Non-pigmented ciliary epithelial cell (primary cell): Measurements from ENCODE around the gene CHDH.

Source experiments
- DNase-seq: peaks from one replicate; pipeline ENCODE4 v3.0.0-alpha.2; 2010; ENCODE audit warnings: low read depth

The CHDH gene

DNA sequence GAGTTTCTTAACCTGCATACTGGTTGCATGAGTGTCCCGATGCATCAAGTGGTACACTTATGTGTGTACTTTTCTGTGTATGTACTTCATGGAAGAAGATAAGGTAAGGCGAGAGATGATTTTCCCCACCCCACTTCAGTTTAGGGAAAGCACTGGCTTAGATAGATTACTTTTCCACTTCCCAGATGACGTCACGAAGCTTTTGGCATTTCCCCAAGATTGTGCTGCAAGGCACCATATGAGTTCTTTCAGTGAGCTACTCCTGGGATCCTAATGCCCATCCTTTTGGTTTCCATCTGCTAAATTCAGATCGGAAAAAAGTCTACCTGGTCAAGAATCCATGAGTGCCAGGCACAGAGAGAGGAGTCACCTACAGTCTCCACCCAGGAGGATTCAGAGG, 4.7 kb upstream of the CHDH start:
- DNase-seq = no peak

- no peak for DNase-seq
These were observed 3.7 kb upstream of the CHDH start for GRCh38 chr3:53849916-53850315.

- no peak for DNase-seq
These were observed 584 bp upstream of the CHDH start for GRCh38 chr3:53846851-53847155.

- no peak for DNase-seq
These were observed 412 bp downstream of the CHDH start for GRCh38 chr3:53845881-53846133.

- DNase-seq = no peak
These were observed 927 bp downstream of the CHDH start for GRCh38 chr3:53845103-53845880.

DNA sequence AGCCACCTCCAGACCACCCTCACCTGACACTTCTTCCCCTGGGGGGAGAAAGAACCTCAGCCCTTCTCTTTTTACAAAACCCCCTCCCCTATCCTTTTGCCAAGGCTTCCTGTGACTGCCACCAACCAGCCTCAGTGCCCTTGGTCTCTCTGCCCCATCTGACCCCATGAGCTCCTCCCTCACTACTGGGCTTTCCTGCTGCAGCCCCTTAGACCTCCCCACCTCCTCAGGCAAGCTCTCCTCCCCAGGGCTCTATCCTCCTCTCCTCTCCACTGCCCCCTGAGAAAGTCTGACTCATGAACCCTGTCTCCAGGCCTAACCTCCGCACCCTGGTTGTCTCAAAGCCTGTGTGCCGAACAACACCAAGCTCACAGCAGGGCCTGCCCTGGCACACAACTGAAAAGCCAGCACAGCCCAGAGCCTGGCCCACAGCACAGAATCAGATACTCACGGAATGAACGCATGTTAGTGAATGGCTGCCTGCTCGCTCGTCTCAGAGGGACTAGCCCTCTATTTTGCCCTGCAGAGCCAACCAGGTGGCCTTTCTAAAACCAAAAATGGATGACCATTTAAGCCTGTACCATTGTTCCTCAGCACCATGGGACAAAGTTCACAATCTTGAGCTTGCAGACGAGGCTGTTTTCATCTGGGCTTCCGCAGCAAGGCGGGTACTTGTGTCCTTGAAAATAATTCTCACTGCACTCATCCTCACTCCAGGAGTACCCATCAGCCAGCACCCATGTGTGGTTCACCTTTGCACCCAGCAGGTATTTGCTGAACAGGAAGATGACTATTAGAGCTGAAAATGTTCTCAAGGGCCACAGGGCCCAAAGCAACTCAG, 1.7 kb downstream of the CHDH start:
- no peak for DNase-seq

- DNase-seq = no peak
These were observed 2.7 kb downstream of the CHDH start for GRCh38 chr3:53843195-53844177.

GRCh38 chr3:53842436-53843194, 3.6 kb downstream of the CHDH start:
- no peak for DNase-seq

DNA sequence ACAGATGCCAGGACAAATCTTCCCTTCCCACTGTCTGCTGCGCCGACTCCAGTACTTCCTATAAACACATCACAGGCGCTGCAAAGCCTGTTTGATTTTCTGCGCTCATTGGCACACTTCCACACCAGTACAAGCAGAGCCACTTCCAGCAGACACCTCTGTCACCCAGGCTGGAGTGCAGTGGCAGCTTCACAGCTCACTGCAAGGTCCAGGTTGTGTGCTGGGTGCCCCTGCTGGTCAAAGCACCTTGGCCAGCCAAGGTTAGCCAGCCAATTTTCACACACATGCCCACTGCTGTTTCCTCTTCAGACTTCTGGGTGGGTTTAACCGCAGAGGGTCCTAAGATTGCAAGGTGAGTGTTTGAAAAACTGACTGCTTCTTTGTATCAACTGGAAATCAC, 4.9 kb downstream of the CHDH start:
- DNase-seq = no peak

- DNase-seq = no peak
These were observed 8.9 kb downstream of the CHDH start for GRCh38 chr3:53837331-53837730.

DNA sequence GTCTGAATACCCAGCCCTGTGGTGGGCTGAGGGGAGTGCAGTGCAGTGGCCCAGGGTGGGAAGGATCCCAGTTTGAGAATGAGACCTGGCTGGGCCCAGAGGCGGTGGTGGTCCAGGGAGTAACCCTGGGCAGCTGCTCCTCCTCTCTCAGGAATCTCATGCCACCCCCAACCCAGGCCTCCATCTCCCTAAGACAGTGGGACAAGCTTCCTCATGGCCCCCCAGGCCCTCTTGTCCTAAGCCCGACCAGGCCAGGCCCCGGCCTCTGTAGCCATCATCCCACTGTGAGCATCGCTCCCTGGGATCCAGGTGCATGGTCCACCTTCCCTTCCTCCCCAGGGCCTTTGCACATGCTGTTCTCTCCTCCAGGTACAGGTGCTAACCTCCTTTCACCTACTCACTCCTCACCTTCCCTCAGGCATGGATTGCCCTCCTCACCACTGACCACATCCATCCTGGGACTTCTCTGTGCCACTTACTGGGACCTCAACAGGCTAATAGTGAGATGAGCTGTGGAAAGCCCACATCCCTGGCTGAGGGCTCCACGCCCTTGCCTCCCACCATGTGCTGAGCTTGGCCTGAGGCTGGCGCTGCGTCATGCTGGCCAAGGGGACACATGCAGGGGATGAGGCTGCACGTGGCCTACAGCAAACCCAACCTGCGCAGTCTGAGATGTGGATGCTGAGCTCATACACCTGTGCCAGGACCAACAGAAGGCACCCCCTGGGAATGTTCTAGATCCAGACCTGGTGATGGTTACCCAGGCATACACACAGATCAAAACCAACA, 9.9 kb downstream of the CHDH start:
- no peak for DNase-seq

DNA sequence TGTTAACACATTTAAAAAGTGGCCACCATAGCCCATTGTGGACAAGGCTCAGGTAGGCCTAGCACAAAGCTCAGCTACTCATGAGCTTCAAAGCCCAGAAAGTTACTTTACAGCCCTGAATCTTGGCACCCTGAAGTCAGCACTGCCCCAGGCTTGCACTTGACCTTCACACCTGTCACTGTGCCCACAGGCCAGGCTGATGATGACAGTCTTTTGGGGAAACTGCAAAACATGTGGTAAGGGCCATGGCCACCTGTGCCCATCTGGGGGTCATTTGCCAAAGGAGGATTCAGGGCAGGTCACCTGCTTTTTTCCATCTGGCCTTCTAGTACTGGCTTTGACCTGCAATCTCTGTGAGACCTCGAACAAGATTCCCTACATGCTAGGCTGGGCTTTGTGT, 11.0 kb downstream of the CHDH start:
- no peak for DNase-seq

DNA sequence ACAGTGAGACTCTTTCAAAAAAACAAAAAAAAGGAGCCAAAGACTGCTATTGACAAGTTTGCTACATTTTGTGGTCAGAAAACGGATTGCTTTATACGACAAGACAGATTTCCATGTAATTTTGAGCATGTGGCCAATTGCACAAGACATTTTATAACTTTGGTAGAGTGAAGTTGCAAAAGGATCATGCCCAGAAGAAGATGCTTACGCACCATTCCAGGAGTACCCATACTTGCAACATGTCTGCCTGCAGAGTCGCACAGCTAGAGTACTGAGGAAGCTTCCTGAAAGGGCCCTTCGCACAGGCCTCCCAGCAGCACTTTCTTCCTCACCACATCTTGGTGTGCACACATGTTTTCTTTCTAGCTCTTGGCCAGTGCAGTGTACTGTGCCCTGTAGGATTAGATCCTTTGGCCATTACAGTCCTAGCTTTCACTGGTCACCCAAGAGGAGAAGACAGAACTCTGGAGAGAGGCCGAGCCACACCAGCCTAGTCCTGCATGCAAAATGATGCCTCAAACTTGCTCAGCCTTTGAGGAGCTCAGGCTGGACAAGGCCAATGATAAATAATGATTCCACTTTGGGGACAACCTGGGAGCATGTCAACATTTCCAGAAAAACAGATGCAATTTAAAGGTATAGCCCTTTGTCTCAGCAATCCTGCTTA, 11.7 kb downstream of the CHDH start:
- DNase-seq = no peak

DNA sequence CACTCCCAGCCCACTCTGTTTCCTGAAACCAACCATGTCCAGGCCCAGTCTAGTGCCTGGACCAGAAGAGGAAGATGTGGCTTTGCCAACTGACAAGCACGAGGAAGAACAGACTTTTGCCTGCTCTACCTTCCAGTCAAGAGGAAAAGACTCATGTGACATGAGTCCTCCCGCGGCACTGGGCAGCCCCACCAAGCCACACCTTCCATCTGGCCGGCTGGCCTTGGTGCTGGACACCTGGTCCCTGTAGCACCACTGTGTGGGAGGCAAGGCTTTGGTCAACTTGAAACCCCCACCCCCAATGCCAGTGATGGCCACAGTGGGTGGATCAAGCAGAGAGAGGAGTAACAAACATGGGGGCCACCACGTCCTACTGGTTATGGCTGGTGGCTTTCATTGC, 12.5 kb downstream of the CHDH start:
- no peak for DNase-seq

DNA sequence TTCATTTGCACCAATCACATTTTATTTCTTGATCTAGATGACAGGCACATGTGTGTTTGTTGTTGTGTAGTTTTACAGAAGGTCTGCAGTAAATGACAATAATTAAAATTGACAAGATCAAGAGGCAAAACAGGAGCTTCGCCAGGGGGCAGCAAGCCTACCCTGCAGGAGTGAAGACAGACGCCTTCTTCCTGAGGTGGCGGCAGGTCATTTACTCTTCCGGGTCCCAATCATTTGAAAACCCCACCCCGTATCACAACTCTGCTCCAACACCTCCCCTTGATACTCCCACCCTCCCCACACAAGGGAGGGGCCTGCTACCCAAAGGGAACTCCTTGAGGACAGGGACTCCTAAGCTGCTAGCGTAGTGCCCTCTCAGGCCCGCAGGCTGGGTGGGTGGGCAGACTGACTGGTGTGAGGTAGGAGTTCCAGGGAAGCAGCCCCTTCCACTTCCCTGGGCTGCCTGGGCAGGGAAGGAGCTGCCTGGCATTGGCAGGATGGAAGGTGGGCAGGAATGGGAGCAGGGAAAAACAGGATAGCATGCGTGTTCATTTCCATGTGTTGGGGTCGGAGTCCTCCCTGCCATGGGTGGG, 13.1 kb downstream of the CHDH start:
- DNase-seq = no peak

DNA sequence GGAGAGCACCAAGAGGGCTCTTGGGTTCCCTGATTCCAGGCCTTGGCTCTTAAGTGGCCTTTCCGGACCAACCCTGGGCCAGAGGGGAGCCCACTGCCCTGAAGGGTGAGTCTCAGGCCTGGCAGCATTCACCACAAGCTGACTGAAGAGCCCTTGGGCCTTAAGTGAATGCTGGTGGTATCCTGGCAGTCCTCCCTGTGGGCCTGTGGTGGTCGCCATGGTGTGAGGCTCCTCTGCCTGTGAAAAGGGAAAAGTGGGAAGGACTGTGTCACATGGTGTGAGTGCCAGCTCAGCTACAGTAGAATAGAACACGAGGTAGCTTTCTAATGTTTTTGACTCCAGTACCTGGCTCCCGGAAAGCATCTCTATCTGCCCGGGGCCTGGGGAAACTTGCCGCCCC, 15.3 kb downstream of the CHDH start:
- DNase-seq = no peak

GRCh38 chr3:53829605-53830004, 16.6 kb downstream of the CHDH start:
- no peak for DNase-seq

DNA sequence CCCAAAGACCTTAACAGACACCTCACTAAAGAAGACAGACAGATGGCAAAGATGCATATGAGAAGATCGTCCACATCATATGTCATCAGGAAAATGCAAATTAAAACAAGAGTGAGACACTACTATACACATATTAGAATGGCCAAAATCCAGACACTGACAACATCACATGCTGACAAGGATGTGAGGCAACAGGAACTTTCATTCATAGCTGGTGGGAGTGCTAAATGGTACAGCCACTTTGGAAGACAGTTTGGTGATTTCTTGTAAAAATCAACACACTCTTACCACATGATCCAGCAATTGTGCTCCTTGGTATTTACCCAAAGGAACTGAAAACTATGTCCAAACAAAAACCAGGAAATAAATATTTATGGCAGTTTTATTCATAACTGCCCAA, 17.6 kb downstream of the CHDH start:
- DNase-seq = no peak

- DNase-seq = no peak
These were observed 20.2 kb downstream of the CHDH start for GRCh38 chr3:53826048-53826447.

- no peak for DNase-seq
These were observed 21.4 kb downstream of the CHDH start for GRCh38 chr3:53824795-53825194.
